Stimulated activated CD4-positive, alpha-beta T cell treated with anti-CD3 and anti-CD28 coated beads, Interleukin-2, amount 100 ng/mL, for 24 hours (primary cell): ENCODE data around the gene TDRD6.
"Not testable (repeated sequence)": the region's sequence is repeated elsewhere in the genome, so short reads cannot be mapped to it uniquely, and the experiment has no call there.

Source experiments
- DNase-seq, 2 donors: peaks; one replicate each; pipeline ENCODE4 v3.0.0-alpha.2; 2020

The TDRD6 gene

DNA sequence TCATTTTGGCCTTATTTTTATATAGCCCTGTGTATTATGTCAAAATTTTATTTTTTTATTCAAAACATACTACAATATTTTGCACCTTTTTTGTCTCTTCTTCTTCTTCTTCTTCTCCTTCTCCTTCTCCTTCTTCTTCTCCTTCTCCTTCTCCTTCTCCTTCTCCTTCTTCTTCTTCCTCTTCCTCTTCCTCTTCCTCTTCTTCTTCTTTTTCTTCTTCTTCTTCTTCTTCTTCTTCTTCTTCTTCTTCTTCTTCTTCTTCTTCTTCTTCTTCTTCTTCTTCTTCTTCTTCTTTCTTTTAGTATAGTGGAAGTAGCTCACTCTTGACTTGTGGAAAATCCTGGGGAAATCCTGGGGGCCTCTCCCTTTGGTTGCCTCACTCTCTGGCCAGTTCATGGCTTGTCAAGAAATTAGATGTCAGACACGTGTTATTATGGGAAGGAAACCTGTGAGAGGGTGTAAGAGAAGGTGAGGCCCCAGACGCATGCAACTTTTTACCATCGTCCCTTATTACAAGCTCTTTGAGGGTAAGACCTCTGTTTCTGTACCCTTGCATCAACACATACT is 56.6 kb downstream of the TDRD6 start:
- not testable (repeated sequence) for DNase-seq

GRCh38 chr6:46745973-46746372 is 58.3 kb downstream of the TDRD6 start:
- DNase-seq: no peak

GRCh38 chr6:46746696-46747095 is 59.0 kb downstream of the TDRD6 start, which contains the start of gene ANKRD66:
Gene ANKRD66, plus strand, starts transcription at chr6:46746933. Its CDS starts 5,016 bp downstream, at chr6:46751949.
- DNase-seq: no peak

- DNase-seq: no peak
Observed at GRCh38 chr6:46748940-46749503, 61.3 kb downstream of the TDRD6 start.

DNA sequence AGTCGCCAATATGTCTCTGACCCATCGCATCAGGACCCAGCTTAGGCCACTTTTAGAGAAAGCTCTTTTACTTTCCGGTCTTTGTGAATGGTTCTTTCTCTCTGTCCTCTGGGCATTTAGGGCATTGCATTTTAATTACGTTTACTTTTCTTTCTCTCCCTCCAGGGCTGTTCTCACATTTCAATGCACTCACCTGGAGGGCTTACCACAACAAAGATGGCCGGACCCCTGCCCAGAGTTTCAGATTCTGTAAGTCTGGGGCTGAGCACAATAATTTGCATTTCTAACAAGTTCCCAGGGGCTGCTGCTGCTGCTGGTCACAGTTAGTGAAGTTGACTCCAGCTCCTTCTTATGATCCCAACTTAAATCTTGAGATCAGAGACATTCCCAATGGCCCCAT is 62.0 kb downstream of the TDRD6 start:
- DNase-seq: no peak

DNA sequence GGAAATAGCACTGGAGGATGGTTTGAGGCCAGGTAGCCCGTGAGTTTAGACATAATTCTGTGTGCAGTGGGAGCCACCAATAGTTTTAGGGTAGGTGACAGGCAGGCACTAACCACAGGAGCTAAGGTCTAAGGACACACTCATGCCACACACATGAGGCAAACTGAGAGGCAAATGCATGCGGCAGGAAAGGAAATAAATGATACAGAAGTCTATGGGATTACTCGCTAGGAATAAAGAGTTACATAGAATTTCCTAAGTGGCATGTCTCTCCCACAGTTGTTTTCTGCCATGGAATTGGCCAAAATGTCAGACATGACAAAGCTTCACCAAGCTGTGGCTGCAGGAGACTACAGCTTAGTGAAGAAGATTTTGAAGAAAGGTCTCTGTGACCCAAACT is 64.0 kb downstream of the TDRD6 start:
- no peak for DNase-seq
